ENCODE data around the gene HIF3A. TPM values are rescaled to one million over a fixed set of nuclear protein-coding genes. Genes with fewer than 3 reads are reported as not detected.

The HIF3A gene
- total RNA-seq, 1 donor from 2014 or later: 55.0 TPM

DNA sequence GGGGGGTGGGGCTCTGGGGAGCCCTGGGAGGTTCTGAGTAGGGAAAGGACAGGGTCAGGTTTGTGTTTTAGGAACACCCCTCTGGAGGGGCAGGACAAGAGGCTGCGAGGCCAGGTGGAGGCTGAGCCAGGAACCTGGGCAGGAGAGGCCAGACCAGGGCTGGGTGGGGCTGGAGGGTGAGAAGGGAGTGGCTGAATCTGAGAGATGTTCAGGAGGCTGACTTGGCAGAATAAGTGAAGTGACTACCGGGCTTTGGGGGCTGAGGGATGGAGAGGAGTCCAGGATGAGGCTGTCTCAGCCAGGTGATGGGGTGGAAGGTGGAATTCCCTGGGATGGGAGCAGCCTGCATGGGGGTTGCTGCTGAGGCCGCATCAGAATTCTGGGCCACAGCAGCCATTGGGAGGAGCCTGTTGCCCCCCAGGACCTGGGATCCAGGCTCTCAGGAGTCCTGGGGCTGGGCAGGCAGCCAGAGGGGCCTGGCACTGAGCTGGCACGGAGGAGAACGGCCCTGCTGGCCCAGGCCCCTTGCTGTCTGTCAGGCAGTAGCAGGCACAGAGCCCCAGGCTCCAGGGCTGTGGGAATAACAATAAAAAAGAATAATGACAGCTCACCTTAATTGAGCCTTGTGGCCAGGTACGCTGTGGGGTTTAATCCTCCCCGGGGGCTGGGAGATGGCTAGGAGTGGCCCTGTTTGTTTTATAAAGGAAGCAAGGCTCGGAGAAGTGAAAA, 53.4 kb downstream of the HIF3A start:
- DNase-seq (ENCODE audit: low spot score) (no peak), ATAC-seq (no peak)
- intact Hi-C loops (cut with DNase I): no loop called here

DNA sequence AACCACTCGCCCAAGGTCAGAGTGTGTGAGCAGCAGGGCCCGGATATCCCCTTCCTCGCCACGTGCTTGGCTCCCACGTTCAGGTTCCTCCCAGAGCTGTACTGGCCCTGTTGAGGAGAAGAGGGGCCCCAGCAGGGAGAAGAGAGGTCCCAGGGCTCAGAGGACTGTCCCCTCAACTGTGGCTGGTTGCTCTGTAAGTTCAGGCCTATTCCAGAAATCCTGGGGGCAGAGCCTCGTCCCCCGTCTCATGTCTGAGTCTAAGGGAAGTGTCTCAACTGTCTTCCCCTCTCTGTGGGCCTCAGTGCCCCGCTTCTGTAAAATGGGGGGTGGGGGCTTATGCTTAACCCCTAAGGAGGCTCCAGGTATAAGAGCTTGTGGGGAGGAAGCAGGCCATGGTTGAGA, 53.9 kb downstream of the HIF3A start:
- intact Hi-C loops (cut with DNase I): no loop called here
- ATAC-seq: no peak
- no peak for DNase-seq (ENCODE audit: low spot score)

GRCh38 chr19:46351241-46352041, 54.6 kb downstream of the HIF3A start:
- DNase-seq (ENCODE audit: low spot score) (peak; percentile 68), ATAC-seq (no peak)
- intact Hi-C loops (cut with DNase I): no loop called here

- ATAC-seq (no peak), DNase-seq (ENCODE audit: low spot score) (no peak)
- intact Hi-C loops (cut with DNase I): no loop called here
These were observed 57.1 kb downstream of the HIF3A start for GRCh38 chr19:46353730-46354528.

GRCh38 chr19:46355234-46356148, 58.6 kb downstream of the HIF3A start:
- DNase-seq (ENCODE audit: low spot score): peak; percentile 47
- intact Hi-C loops (cut with DNase I): no loop called here
- ATAC-seq: no peak

- ATAC-seq (no peak), DNase-seq (ENCODE audit: low spot score) (peak; percentile 10)
- intact Hi-C loops (cut with DNase I): no loop called here
These were observed 59.6 kb downstream of the HIF3A start for GRCh38 chr19:46356149-46357055.

DNA sequence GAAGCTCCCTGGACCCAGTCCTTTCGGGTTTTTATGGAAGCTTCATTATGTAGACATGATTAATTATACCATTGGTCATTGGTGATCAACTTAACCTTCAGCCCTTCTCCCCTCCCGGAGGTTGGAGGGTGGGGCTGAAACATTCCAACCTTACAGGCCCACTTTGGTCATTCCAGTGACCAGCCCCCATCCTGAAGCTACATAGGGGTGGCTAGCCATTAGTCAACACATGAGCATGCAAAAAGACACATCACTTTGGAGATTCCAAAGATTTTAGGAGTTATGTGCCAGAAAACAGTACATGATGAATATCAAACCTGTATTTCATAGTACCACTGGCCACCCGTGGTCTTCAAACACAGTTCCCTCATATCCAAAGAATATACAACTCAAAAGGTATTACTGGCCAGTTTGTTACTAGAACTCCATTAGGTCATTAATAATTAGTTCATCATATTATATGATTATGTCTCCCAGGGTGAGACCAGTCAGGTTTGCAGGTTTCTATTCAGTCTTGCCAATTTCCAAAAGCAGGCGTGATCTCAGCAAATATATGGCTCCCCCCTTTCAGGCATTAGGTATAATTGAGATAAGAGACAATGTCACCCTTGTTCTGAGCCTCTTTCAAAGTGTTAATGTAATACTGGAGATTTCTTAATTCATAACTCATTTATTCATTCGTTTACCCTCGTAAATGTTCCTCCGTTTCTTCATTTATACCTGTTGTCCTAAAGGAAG, 61.2 kb downstream of the HIF3A start:
- no peak for DNase-seq (ENCODE audit: low spot score)
- intact Hi-C loops (cut with DNase I): no loop called here
- ATAC-seq: no peak

GRCh38 chr19:46361915-46362314, 65.1 kb downstream of the HIF3A start:
- intact Hi-C loops (cut with DNase I): no loop called here
- no peak for DNase-seq (ENCODE audit: low spot score)

GRCh38 chr19:46364359-46364758, 67.5 kb downstream of the HIF3A start:
- no peak for ATAC-seq
- intact Hi-C loops (cut with DNase I): no loop called here
- no peak for DNase-seq (ENCODE audit: low spot score)

More at GRCh38 chr19:46361915-46362314, 65.1 kb downstream of the HIF3A start:
- ATAC-seq: no peak

GRCh38 chr19:46365561-46365960, 68.7 kb downstream of the HIF3A start:
- no peak for DNase-seq (ENCODE audit: low spot score)

DNA sequence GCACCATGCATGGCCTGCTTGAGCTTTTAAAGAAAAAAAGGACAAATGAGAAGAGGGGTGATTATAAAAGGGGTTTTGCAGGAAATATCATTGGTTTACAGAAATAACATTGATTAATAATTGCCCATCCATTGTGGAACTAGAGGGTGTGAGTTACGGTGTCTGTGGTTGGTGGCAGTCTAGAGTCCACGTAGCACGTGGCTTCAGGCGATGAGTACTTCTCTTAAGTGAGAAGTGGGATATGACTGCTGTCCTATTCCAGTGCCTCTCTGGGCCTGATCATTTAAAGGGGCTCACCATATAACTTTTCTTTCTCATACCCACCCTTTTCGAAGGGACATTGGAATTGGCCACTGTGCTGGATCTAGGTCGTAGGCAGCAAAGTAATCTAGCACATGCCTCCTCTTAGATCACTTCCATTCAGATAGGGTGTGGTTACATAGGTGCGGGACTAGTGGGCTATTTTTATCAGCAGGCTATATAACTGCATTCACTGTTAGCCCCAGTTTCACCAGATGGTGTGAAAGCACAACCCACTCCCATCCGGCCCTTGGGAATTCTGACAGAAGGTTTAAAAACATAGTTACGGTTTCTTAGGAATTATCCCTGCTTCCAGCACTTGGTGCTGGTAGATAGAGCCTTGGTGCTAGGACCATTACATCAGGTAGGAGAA, 69.9 kb downstream of the HIF3A start:
- DNase-seq (ENCODE audit: low spot score) (no peak), ATAC-seq (no peak)
- intact Hi-C loops (cut with DNase I): no loop called here

More at GRCh38 chr19:46365561-46365960, 68.7 kb downstream of the HIF3A start:
- no peak for ATAC-seq
- intact Hi-C loops (cut with DNase I): no loop called here

DNA sequence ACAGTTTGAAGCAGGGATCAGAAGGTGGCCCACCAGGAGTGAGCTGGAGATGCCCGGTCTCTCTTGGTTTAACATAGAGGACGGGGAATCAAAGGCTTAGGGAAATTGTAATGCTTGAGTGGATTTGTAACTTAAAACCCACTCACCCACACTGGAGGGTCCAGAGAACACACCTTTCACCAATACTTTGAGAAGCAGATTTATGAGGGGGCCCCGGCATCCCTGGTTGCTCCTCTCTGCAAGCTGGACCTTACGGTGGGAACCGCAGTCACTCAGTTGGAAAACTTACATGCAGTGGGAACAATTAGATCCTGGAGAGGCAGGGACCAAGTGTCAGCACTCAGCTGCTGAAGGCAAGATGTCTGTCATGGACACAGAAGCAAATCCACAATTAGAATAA, 70.6 kb downstream of the HIF3A start:
- no peak for ATAC-seq
- no peak for DNase-seq (ENCODE audit: low spot score)
- intact Hi-C loops (cut with DNase I): no loop called here

GRCh38 chr19:46368116-46368515, 71.3 kb downstream of the HIF3A start:
- peak; percentile 42 for DNase-seq (ENCODE audit: low spot score)
- intact Hi-C loops (cut with DNase I): no loop called here
- no peak for ATAC-seq

GRCh38 chr19:46369817-46370216, 73.0 kb downstream of the HIF3A start:
- ATAC-seq: no peak
- intact Hi-C loops (cut with DNase I): no loop called here
- no peak for DNase-seq (ENCODE audit: low spot score)

GRCh38 chr19:46371371-46371901, 74.6 kb downstream of the HIF3A start:
- DNase-seq (ENCODE audit: low spot score): no peak
- intact Hi-C loops (cut with DNase I): no loop called here

GRCh38 chr19:46372901-46373490, 76.2 kb downstream of the HIF3A start:
- DNase-seq (ENCODE audit: low spot score) (peak; percentile 50), ATAC-seq (no peak)
- intact Hi-C loops (cut with DNase I): no loop called here

More at GRCh38 chr19:46371371-46371901, 74.6 kb downstream of the HIF3A start:
- no peak for ATAC-seq
